GM12801 (cell line): ENCODE measurements around the gene GANAB.

ENCODE experiments used
- TF ChIP-seq, protein P1 (sequence below): IDR thresholded peaks from one replicate; pipeline ENCODE4 v1.5.1; 2011; ENCODE audit warnings: control low read depth; ENCODE audit not compliant: insufficient read length; ENCODE audit errors: extremely low read depth

The GANAB gene

DNA sequence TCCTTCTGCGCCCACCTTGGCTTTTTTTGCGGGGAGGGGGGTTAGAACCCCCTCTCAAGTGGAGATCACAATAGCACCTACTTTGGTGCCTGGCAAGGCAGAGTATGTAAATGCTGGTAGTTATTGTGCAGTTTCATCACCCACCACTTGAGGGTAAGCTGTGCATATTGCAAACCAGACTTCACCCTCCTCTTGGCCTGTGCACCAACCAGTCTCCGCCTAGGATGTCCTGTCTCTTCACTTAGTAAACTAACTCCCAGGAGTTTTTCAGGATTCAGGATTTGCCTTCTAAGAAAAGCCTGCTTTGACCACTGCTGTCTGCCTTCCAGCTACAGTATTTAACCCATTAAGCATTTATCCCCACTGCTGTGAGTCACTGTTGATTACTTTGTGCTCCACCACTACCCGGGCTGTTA is 34.4 kb upstream of the GANAB start:
- TF ChIP-seq, protein P1, sequence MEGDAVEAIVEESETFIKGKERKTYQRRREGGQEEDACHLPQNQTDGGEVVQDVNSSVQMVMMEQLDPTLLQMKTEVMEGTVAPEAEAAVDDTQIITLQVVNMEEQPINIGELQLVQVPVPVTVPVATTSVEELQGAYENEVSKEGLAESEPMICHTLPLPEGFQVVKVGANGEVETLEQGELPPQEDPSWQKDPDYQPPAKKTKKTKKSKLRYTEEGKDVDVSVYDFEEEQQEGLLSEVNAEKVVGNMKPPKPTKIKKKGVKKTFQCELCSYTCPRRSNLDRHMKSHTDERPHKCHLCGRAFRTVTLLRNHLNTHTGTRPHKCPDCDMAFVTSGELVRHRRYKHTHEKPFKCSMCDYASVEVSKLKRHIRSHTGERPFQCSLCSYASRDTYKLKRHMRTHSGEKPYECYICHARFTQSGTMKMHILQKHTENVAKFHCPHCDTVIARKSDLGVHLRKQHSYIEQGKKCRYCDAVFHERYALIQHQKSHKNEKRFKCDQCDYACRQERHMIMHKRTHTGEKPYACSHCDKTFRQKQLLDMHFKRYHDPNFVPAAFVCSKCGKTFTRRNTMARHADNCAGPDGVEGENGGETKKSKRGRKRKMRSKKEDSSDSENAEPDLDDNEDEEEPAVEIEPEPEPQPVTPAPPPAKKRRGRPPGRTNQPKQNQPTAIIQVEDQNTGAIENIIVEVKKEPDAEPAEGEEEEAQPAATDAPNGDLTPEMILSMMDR = no peak

DNA sequence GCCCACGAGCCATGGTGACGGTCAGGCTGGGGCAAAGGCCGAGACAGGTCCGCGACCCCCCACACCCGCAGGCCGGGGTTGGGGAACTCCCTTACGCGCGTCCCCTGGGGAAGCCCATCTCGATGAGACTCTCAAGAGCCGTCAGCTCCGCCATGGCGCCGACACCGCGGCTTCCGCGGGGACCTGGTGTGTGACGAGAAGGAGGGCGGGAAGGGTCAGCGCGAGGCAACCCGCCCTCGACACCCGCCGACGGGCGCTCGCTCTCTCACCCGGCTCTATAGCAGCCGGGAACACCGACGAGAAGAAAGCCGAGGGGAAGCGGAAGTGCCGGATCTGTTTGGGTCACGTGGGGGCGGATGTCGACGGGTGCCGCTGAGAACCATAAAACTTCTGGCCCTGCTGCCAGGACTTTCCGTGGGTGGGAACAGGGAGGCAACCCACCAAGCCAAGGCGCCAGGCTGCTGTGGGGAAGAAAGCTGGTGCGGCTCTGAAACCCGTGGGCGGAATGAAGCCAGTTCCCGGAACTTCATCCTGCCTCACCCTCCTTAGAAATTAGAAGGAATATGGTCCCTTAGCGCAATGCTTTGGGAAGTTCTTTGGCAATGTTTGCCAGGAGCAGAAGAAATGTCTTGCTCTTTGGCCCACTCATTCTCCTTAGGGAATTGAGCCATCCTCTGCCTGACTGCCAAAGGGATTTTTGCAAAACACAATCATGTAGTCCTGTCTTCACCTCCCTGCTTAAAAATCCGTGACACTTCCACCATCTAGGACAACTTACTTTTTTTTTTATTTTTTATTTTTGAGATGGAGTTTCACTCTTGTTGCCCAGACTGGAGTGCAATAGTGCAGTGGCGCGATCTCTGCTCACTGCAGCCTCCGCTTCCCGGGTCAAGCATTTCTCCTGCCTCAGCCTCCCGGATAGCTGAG is 32.6 kb upstream of the GANAB start, which contains the start of gene UBXN1:
TSS of gene UBXN1 (minus strand) at position 304 of the 927 bp plus-strand sequence. CDS start at position 154, 150 bp downstream.
- TF ChIP-seq, protein P1 = no peak

DNA sequence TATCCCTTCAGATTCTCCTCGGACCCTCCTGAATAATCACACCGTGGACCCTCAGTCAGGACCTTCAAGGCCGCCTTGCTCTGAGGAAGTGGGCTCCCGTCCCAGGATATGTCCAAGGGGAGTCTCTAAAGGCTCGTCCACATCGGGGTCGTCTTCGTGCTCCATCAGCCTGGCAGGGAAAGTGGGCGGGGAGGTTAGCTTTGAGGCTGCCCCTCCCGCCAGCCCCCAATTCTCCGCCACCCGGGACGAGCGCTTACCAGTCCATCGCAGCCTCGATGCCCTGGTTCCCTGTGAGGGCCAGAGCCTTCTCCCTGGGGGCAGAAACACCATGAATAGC is 32.0 kb upstream of the GANAB start:
- TF ChIP-seq, protein P1 = no peak

DNA sequence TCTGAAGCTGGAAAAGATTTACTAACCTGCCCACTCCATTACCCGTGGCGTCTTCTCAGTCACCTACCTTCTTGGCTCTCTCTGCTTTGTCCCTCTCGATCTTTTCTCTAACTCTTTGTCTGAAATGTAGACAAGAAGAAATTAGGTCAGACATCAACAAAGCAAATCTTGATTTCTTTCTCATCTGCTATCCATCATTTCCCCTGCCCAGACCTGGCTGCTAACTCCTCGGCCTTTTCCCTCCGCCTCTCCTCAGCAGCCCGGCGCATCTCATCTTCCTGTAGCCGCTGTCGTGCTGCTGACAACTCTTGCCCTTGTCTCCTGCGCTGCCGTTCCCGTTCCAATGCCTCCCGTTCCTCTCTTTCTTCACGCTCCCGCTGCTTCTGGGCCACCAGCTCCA is 31.3 kb upstream of the GANAB start:
- TF ChIP-seq, protein P1 = no peak

DNA sequence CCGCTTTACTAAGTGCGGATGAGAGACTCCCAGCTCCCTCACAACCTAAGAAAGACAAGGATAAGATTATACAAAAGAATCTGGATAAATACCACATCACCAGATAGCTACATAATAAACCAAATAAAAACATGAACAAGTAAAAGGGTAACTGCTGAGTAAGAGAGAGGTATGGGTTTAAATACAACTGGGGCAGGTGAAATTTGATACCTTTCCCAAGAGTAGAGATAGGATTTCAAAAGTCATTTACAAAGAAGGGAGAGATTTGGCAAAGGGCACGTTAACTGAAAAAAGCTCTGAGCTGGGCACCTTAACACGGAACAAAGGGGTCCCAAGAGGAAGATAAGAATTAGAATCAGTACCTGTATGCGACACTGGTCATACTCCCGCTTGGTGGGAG is 30.7 kb upstream of the GANAB start:
- TF ChIP-seq, protein P1 = no peak

DNA sequence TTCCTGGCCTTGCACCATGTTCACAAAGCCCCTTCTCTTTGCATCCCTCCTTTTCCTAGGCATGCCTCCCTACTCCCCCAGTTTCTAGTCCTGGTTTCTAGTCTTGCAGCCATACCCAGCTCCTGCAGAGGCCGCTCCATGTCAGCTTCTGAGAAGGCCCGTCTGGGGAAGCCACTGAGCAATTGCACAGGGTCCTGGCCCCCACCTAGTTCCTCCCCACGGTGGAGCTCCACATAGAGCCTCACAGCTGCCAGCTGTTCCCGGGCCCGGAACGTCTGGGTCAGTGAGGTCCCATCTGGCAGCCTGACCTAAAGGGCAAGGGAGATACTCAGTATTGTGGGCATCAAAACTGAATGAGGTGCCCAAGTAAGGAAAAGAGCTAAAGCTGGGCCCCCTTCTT is 30.3 kb upstream of the GANAB start:
- TF ChIP-seq, protein P1 = no peak

DNA sequence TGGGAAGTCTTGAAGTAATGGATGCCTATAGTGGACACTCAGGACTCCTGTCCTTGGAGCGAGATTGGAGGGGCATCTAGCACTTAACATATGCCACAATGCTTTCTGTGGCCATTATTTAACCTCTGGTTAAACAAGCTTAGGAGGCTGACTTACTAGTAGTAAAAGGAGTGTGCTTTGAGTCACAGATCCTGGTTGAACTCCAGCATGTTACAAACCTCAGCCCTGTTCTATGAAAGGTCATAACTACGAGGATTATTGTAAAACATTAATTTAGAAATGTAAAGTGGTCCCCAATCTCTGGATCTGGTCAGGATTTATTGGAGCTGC is 26.7 kb upstream of the GANAB start:
- TF ChIP-seq, protein P1 = no peak
